Activated naive CD4-positive, alpha-beta T cell treated with Interleukin-2 at 50 U/mL for 16 hours (primary cell): Measurements from ENCODE around the gene AHSA1.

Experiments used
- DNase-seq: peaks from one replicate; pipeline ENCODE4 v3.0.0-alpha.2; 2020

The AHSA1 gene

GRCh38 chr14:77474479-77475177 is 16.7 kb downstream of the AHSA1 start:
- DNase-seq = no peak

- DNase-seq = no peak
Observed at GRCh38 chr14:77475432-77476115, 17.7 kb downstream of the AHSA1 start.

- DNase-seq = no peak
Observed at GRCh38 chr14:77478029-77478428, 20.1 kb downstream of the AHSA1 start.

- no peak for DNase-seq
Observed at GRCh38 chr14:77478796-77479195, 20.9 kb downstream of the AHSA1 start.

- DNase-seq = no peak
Observed at GRCh38 chr14:77482422-77482821, 24.5 kb downstream of the AHSA1 start.

- no peak for DNase-seq
Observed at GRCh38 chr14:77485256-77485655, 27.4 kb downstream of the AHSA1 start.

GRCh38 chr14:77485901-77486678 is 28.2 kb downstream of the AHSA1 start:
- DNase-seq = no peak

- no peak for DNase-seq
Observed at GRCh38 chr14:77488558-77488957, 30.7 kb downstream of the AHSA1 start.

GRCh38 chr14:77489041-77489440 is 31.1 kb downstream of the AHSA1 start:
- no peak for DNase-seq

- DNase-seq = no peak
Observed at GRCh38 chr14:77490347-77490986, 32.6 kb downstream of the AHSA1 start.

GRCh38 chr14:77491056-77491455 is 33.2 kb downstream of the AHSA1 start:
- no peak for DNase-seq

- DNase-seq = no peak
Observed at GRCh38 chr14:77495334-77495733, 37.4 kb downstream of the AHSA1 start.

GRCh38 chr14:77498120-77498979 is 40.5 kb downstream of the AHSA1 start, which contains the start of gene ISM2:
Gene ISM2 (minus strand): TSS chr14:77498816. CDS start chr14:77498793, 23 bp downstream.
- DNase-seq = peak; percentile 54

- no peak for DNase-seq
Observed at GRCh38 chr14:77498984-77499527, 41.2 kb downstream of the AHSA1 start.

- no peak for DNase-seq
Observed at GRCh38 chr14:77502109-77502782, 44.4 kb downstream of the AHSA1 start.

- DNase-seq = no peak
Observed at GRCh38 chr14:77503138-77503537, 45.2 kb downstream of the AHSA1 start.

- DNase-seq = no peak
Observed at GRCh38 chr14:77505031-77505430, 47.1 kb downstream of the AHSA1 start.

GRCh38 chr14:77507762-77508161 is 49.9 kb downstream of the AHSA1 start:
- no peak for DNase-seq

GRCh38 chr14:77508249-77508648 is 50.4 kb downstream of the AHSA1 start:
- DNase-seq = no peak

- no peak for DNase-seq
Observed at GRCh38 chr14:77508876-77509275, 51.0 kb downstream of the AHSA1 start.

- no peak for DNase-seq
Observed at GRCh38 chr14:77509366-77509765, 51.5 kb downstream of the AHSA1 start.
